Skin epidermis (tissue), 12 donors: ENCODE data around the gene AP2A1.
A peak's percentile ranks its signal among the peaks of the same experiment; 100 is the strongest.

Experiments used
- H3K27ac ChIP-seq, 21 experiments: fragments of 200-600 bp; sonication (generic) in 11 of 21; one replicate each; pipeline ENCODE4 v1.5.0; 2020; ENCODE audit warnings: mild to moderate bottlenecking in 3 of 21, inconsistent platforms in 2 of 21, moderate library complexity in 2 of 21
- H3K4me3 ChIP-seq, 7 experiments: fragments of 200-600 bp; sonication (generic) in 2 of 7; one replicate each; pipeline ENCODE4 v1.5.0; 2020; ENCODE audit warnings: inconsistent platforms in 2 of 7, mild to moderate bottlenecking in 2 of 7, moderate library complexity in 1 of 7

The AP2A1 gene

DNA sequence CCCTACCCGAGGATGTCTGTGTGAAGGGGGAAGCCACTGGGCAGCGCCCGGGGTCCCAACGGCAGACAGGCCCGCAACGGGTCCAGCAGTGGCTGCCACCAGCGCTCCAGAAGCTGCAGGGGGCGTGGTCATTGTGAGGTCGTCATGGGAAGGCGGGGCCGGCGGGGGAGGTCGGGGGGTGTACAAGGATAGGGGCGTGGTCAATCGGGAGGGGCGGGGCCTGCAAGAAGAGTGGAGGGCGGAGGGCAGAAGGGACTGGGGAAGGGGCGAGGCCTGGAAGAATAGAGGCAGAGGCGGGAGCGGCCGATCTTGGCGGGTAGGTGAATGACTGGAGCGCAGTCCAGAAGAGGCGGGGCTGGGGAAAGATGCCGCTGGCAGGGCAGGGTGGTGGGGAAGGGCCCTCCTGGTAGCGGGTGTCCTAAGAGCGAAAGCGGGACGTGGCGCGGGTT lies 41.9 kb downstream of the AP2A1 start:
- H3K27ac ChIP-seq = peak overlapping the region in 19 of 21 experiments; percentile 28 to 85 (median 74)

DNA sequence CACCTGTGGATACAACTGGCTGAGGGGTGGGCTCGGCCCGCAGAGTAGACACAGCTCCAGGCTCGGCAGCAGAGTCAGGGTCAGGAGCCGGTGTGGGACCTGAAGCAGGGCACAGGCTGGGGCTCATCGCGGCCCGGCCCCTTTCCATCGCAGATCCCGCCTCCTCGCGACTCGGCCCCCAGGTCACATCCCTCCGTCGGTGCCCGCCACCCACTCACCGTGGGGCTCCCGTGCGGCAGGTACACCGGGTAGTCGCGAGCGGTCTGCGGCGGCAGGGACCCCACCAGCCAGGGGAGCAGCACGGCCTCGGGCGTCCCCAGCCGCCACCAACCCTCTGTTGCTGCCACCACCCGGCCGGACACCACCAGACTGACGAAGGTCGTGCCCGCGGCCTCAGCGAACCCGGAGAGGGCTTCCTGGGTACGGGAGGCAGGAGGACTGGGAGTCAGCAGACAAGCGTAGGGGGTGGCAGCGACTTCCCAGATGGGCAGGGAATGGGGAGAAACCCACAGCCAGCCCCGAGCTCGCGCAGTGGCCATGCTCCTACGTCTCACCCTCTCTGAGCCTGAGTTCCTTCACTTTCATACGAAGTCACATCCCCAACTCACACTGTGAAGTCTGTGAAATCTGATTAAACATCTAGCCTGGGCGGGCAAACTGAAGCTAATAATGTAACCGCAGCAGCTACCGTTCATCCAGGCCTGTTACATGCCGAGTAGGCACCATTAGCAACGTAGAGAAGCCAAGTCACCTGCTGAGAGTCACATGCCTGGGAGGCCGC lies 42.5 kb downstream of the AP2A1 start:
- Histone ChIP-seq H3K27ac (peak overlapping the region in 20 of 21 experiments; percentile 10 to 85 (median 72)), H3K4me3 (peak overlapping the region; percentile 53 to 70 (median 58))

More for the DNA sequence above, 41.9 kb downstream of the AP2A1 start:
- H3K4me3 ChIP-seq = peak overlapping the region; percentile 53 to 70 (median 58)

- H3K4me3 ChIP-seq = peak overlapping the region in 2 of 7 experiments; percentile 57 to 58
- peak overlapping the region in 17 of 21 experiments; percentile 47 to 85 (median 74) for H3K27ac ChIP-seq
Observed at GRCh38 chr19:49809941-49810389, 43.2 kb downstream of the AP2A1 start.

DNA sequence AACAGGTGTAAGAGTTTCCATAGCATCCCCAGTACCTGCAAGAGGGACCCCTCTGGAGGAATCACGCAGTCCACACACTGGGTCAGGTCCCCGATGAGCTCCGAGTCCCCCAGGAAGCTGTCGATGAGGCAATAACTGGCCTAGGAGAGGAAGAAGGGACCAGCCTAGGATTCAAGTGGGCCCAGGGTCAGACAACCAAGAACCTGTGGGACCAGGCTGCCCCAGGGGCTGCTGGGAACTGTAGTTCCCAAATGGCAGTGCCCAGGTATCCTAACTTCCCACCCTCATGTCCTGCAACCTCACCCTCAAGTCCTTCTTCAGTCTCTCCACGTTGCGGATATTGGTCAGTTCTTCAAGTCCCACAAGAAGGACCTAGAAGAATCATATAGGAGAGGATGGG lies 44.5 kb downstream of the AP2A1 start:
- Histone ChIP-seq H3K4me3 (no peak overlapping the region), H3K27ac (no peak overlapping the region)

DNA sequence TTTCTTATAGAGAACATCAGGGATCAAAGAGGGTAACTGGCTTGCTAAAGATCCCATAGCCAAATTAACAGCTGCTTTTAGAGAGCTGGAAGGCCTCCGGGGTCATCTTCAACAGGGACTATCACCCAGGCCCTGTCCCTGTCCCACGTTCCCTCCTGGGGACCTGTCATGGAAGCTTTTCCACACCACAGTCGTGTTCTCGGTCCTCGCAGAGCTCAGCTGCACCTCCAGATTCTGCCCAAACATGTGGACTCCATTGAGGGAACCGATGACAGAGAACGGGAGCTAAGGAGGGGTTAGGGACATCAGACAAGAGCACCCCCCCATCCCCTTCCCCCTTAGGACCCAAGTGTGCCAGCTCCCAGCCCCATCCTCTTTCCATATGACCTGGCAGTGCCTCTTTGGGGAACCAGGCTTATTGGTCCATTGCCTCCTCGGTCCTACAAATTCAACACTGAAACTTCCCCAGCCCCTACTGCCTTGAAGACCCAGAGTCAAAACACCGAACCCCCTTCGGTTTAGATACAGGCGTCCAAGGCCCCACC lies 45.7 kb downstream of the AP2A1 start:
- peak overlapping the region in 20 of 21 experiments; percentile 73 to 95 (median 86) for H3K27ac ChIP-seq
- peak overlapping the region; percentile 44 to 73 (median 59) for H3K4me3 ChIP-seq

DNA sequence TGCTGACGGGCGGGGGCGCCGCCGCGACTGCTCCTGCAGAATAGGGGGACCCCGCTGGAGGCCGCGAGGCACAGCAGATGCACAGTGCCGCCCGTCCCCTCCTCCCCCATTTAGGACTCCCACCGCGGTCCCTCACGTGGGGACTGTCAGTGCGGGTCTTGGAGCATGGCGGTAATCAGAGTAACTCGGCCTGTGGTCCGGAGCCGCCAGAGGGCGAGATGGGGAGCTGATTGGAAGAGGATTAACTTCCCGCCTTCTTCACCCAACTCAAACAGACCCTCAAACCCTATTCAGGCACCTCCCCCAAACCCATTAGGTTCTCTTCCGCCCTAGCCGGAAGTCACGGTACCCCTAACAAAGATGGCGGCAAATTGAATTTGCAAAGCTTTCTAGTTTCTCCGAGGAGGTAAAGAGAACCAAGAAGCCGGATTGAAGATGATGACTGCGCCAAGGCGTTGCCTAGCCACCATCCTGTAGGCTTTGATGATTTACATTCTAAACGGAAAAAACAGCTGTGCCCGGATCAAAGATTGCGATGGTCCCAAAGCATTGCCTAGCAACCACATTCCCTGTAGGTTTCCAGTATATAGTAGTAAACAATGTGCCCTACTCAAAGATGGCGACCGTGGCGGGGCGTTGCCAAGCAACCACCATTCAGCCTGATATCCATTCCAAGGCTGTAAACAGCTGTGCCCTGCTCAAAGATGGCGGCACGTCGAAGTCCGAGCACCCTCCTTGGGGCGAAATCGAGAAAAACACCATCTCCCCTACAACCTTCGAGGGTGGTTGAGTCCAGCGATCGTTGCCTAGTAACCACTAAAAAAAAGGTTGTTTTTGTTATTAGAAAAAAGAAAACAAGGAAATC lies 46.4 kb downstream of the AP2A1 start, which contains the start of gene FUZ:
Gene FUZ (minus strand): TSS at position 296 of the 865 bp plus-strand sequence. CDS start 186 bp downstream, at position 110.
- Histone ChIP-seq H3K4me3 (peak within 1 kb of the TSS; percentile 44 to 73 (median 59)), H3K27ac (peak within 1 kb of the TSS in 20 of 21 experiments; percentile 73 to 95 (median 86))

GRCh38 chr19:49814010-49814409 lies 47.2 kb downstream of the AP2A1 start:
- Histone ChIP-seq H3K4me3 (peak overlapping the region in 1 of 7 experiments; percentile 73), H3K27ac (peak overlapping the region in 17 of 21 experiments; percentile 76 to 95 (median 86))

- H3K4me3 ChIP-seq = no peak overlapping the region
- peak overlapping the region in 18 of 21 experiments; percentile 7 to 99 (median 94) for H3K27ac ChIP-seq
Observed at GRCh38 chr19:49816590-49816989, 49.8 kb downstream of the AP2A1 start.

GRCh38 chr19:49817964-49818648 lies 51.3 kb downstream of the AP2A1 start, which contains the start of gene MED25:
MED25 (plus strand) TSS chr19:49818289; CDS start chr19:49818342, 53 bp downstream.
- Histone ChIP-seq H3K4me3 (peak within 1 kb of the TSS; percentile 71 to 89 (median 86)), H3K27ac (peak within 1 kb of the TSS; percentile 57 to 99 (median 94))

DNA sequence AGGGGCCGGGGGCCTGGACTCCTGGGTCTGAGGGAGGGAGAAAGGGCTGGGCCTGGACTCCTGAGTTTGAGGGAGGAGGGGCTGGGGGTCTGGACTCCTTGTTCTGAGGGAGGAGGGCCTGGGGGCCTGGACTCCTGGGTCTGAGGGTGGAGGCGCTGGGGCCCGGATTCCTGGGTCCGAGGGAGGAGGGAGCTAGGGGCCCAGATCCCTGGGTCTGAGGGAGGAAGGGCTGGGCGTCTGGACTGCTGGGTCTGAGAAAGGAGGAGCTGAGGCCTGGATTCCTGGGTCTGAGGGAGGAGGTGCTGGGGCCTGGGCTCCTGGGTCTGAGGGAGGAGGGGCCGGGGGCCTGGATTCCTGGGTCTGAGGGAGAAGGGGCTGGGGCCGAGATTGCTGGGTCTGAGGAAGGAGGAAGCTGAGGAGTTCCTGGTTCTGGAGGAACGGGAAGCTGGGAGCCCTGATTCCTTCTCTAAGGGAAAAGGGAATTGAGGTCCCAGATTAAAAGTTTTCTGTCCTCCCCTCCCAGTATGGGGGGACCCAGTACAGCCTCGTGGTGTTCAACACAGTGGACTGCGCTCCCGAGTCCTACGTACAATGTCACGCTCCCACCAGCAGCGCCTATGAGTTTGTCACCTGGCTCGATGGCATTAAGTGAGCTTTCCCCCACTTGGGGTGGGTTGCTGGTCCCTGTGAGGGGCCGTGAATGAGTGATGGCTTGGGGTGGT lies 52.0 kb downstream of the AP2A1 start:
- peak overlapping the region; percentile 52 to 99 (median 94) for H3K27ac ChIP-seq
- H3K4me3 ChIP-seq = peak overlapping the region; percentile 71 to 89 (median 86)

DNA sequence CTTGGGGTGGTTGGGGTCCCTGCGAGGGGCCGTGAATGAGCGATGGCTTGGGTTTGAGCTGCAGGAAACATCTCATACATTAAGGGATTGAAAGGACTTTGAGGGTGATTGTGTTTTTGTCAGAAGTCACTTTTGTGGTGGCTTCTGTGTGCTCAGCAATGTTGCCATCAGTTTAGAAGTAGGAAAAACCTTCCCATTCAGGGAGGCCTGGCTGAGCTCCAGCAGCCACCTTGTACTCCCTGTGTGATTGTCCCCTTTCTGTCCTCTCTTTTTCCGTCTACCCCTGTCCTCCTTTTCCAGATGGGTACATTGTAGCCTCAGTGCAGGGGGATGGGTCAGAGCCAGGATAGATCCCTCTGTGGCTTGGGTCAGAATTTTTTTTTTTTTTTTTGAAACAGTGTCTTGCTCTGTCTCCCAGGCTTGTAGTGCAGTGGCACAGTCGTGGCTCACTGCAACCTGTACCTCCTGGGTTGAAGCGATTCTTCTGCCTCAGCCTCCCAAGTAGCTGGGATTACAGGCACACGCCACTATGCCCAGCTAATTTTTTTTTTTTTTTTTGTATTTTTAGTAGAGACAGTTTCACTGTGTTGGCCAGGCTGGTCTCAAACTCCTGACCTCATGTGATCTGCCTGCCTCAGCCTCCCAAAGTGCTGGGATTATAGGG lies 52.8 kb downstream of the AP2A1 start:
- H3K27ac ChIP-seq = peak overlapping the region in 6 of 21 experiments; percentile 84 to 96 (median 92)
- H3K4me3 ChIP-seq = peak overlapping the region in 5 of 7 experiments; percentile 71 to 88 (median 84)

GRCh38 chr19:49820125-49820524 lies 53.3 kb downstream of the AP2A1 start:
- H3K27ac ChIP-seq = no peak overlapping the region
- H3K4me3 ChIP-seq = no peak overlapping the region

GRCh38 chr19:49823472-49823871 lies 56.7 kb downstream of the AP2A1 start:
- H3K4me3 ChIP-seq = no peak overlapping the region
- no peak overlapping the region for H3K27ac ChIP-seq

GRCh38 chr19:49824662-49825061 lies 57.9 kb downstream of the AP2A1 start:
- H3K4me3 ChIP-seq = no peak overlapping the region
- H3K27ac ChIP-seq = no peak overlapping the region

DNA sequence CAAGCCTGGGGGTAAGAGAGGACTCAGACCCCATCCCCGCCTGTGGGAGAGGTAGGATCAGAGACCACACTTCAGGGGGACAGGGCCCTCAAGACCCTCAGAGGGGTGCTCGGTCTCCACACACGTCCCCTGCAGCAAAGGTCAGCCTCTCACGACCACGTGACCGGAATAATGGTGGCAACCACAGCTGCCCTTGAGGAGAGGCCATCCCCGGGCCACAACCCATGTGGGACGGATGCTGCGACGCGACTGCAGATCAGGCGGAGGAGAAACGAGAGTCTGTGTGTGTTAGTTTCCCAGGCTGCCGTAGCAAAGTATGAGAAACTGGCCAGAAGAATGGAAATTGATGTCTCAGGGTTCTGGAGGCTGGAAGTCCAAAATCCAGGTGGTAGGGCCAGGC lies 60.2 kb downstream of the AP2A1 start:
- Histone ChIP-seq H3K4me3 (no peak overlapping the region), H3K27ac (no peak overlapping the region)

DNA sequence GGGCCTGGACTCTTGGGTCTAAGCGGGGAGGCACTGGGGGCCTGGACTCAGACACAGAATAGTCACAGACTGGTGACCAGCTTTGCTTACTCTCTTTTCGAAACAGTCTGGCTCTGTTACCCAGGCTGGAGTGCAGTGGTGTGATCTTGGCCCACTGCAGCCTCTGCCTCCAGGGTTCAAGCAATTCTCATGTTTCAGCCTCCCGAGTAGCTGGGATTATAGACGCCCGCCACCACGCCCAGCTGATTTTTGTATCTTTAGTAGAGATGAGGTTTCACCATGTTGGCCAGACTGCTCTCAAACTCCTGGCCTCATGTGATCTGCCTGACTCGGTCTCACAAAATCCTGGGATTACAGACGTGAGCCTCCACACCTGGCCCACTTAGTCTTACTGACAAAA lies 62.4 kb downstream of the AP2A1 start:
- H3K27ac ChIP-seq = no peak overlapping the region
- H3K4me3 ChIP-seq = no peak overlapping the region

GRCh38 chr19:49829721-49830120 lies 62.9 kb downstream of the AP2A1 start:
- no peak overlapping the region for H3K4me3 ChIP-seq
- H3K27ac ChIP-seq = no peak overlapping the region

- Histone ChIP-seq H3K4me3 (no peak overlapping the region), H3K27ac (no peak overlapping the region)
Observed at GRCh38 chr19:49830766-49831165, 64.0 kb downstream of the AP2A1 start.
